ENCODE measurements around the gene RTTN.

The RTTN gene

DNA sequence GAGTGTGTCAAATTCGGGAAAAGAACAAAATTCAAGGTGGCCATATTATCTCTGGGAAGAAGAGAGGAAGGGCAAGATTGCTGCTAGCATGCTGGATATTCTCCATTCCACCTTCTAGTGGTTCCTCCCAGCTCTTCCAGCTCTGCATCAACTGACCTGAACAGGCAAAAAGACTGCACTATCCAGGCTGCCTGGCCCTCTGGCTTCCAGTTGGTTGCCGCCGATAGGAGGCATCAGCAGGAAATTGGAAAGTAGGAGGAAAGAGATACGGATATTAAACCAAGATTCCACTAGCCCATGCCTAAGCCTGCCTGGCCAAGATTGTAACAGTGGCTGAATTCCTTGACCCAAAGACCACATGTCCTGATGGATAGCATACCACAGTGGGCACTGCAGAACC, 1.7 kb upstream of the RTTN start:
- DNase-seq, result no peak

DNA sequence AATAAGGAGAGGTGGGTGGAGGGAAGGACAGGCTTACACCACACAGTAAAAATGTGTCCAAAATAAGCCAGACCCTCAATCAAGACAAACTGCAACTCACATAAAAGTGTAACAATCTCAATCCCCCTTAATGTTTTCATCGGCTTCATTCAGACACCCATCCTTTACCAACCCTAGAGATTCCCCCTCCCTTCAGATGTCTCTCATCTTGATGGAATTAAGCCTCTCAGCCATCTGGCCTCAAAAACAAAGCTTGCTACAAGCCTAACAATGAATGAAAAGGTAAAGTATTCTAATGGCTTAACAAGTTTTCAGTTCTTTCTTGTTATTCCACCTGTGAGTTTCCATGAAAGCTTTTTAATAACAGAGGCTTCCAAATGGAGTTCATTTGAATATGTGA, 5.2 kb downstream of the RTTN start:
- no peak for DNase-seq

GRCh38 chr18:70197844-70198243, 7.6 kb downstream of the RTTN start:
- no peak for DNase-seq

GRCh38 chr18:70197026-70197425, 8.5 kb downstream of the RTTN start:
- DNase-seq, result no peak

DNA sequence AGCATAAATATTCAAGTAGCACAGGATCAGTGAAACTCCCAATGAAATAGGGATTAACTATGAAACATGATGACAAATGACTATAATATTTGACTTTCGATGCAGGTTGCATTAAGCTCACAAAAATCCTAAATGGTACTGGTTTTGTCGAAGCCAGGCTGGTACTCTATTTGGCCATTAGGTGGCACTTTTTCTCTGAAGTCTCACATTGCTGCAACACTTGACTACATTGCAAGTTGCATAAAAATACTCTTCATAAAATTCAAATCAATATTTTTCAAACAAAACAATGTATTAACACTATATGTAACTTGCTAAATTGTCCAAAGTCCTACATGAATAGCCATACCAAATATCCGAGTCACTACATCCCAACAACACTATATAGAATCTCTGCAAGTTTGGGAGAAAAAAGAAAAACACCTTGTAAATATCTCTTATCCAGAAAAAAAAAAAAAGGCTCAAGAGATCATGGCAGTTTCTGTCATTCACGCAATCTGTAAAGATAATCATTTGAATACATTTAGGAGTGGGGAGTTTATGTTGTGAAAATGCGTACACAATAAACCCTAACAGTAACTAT, 9.5 kb downstream of the RTTN start:
- DNase-seq, result no peak

DNA sequence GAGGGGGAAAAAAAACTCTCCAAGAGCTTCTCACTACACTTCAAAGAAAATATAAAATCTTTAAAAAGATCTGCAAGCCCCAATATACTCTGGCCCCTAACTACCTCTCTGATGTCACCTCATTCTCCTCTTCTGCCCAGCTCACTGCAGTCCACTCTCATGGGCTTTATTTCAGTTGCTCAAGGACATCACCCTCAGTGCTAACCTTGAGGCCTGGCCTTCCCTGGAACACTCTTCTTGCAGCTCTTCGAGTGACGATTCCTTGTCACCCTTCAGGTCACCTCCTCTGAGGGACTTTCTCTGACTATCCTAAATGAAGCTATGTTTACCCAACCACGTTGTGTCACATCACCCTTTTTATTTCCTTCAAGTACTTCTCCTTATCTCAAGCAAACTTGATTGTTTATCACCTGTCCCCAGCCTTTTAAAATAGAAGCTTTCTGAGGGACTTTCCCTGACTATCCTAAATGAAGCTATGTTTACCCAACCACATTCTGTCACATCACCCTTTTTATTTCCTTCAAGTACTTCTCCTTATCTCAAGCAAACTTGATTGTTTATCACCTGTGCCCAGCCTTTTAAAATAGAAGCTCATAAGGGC, 10.4 kb downstream of the RTTN start:
- no peak for DNase-seq

GRCh38 chr18:70194227-70194890, 11.1 kb downstream of the RTTN start:
- no peak for DNase-seq

GRCh38 chr18:70190529-70190928, 15.0 kb downstream of the RTTN start:
- DNase-seq, result no peak

GRCh38 chr18:70188113-70188512, 17.4 kb downstream of the RTTN start:
- no peak for DNase-seq

- no peak for DNase-seq
Observed at GRCh38 chr18:70183441-70183840, 22.0 kb downstream of the RTTN start.

DNA sequence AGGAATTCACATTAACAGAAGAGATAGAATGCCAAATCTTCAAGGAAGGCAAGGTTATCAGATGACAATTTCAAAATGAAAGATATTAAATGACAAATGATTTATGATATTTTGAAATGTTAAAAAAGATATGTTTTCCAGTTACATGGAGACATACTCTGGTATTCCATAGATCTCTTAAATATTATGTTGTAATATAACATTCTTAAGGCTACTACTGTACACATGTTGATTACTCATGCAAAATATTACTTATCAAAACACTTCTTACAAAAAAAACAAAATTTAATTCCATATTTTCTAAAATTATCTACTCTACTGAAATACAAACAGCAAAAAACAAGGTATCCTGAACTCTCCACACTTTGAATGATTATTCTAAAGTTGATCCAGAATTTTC, 22.9 kb downstream of the RTTN start:
- no peak for DNase-seq

DNA sequence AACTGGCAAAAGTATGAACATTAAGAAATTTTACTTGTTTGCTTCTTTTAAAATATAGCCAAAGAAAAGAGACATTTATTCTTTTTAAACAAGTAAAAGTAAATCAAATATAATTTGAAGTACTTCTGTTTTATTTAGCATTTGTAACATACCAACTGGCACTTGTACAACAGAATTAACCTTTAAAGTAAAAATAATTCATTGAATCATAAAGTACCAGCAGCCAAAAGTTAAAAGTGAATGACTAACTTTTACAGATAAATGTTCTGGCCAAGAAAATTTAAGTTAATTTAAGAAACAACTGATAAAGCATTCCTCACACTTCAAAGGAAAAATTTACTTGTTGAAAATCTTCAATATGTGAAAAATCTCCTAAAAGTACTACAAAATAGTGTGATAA, 23.8 kb downstream of the RTTN start:
- DNase-seq, result no peak

DNA sequence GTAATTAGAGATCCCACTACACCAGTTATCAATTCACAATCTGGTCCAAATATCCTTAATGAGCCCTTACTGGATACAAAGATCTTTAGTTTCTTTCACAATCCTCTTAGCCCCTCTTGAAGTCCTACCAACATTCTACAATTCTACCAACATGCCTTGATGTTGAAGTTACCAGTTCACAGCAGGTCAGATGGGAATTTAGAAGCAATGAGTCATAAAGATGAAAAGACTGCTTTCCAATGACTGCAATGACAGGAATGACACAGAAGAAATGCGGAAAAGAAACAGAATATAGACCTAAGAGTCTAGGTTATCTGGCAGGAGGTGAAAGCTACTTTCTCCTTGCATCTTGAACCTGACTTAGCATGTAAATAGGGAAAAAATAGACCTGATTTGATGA, 24.5 kb downstream of the RTTN start:
- no peak for DNase-seq

GRCh38 chr18:70176537-70176936, 28.9 kb downstream of the RTTN start:
- DNase-seq, result no peak

DNA sequence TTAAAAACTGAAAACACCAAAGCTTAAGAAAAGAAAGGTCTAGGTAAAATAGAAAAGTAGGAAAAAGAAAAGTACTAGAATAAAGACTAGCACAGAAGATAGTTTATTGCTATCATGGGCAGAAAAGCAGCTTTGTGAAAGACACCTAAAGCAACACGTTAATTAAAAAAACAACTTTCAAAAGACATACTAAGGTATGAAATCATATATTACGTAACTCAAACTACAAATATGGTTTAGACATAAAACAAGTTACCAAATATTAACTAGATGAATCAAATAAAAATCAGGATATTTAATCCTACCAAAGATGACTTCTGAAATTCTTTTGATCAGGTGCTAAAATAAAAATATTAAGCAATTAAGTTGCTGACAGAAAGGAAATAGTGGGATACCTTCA, 30.3 kb downstream of the RTTN start:
- no peak for DNase-seq

DNA sequence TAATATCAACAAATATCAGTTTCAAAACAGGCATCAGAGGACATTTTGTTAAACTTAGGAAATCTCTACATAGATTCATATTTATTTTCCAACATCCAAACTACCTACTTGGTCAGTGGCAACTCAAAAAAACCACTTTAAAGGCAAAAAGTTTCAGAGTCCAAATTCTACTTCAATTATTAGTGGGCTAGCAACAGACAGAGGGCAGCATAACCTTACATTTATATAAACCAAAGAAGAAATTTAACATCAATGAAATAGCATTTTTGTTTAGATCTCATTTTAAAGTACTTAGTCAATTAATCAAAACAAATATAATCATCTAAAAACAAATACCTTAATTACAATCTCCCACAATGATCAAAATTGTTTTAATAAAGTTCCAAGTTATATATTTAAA, 33.3 kb downstream of the RTTN start:
- DNase-seq, result no peak

DNA sequence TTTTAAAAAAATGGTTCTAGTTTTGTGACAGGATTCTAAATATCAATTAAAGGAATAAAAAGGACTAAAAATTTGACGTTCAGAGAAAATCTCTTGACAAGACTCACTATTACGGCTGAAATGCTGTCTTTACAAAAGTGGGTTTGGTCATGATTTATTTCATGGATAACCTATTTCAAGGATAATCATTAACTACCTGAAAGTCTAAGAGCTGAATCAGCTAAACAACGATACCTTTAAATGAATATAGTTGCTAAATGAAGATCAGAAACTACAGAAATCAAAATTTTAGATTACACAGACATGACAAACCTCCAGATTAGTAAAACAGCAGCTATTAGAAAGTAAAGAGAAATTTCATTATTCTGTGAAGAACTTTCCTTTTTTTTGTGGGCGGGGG, 35.7 kb downstream of the RTTN start:
- DNase-seq, result no peak

GRCh38 chr18:70166668-70167067, 38.8 kb downstream of the RTTN start:
- DNase-seq, result no peak

DNA sequence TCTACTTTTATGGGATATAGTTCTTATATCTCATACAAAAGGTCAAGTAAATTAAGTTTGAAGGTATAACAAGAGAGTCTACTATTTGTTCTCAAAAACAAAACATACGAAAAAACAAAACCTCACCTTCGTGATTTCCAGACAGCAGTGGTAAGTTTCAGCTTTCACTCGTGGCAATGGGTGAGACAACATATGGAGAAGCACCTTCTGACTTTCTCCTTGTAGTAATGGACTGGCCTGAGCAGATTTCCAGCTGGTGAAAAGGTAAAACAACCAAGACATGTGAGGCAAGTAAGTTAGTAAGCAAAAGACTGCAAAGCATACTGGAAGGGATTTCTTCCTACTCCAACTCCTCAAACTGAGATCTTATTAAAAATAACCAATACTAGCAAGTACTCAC, 39.6 kb downstream of the RTTN start:
- DNase-seq, result no peak

DNA sequence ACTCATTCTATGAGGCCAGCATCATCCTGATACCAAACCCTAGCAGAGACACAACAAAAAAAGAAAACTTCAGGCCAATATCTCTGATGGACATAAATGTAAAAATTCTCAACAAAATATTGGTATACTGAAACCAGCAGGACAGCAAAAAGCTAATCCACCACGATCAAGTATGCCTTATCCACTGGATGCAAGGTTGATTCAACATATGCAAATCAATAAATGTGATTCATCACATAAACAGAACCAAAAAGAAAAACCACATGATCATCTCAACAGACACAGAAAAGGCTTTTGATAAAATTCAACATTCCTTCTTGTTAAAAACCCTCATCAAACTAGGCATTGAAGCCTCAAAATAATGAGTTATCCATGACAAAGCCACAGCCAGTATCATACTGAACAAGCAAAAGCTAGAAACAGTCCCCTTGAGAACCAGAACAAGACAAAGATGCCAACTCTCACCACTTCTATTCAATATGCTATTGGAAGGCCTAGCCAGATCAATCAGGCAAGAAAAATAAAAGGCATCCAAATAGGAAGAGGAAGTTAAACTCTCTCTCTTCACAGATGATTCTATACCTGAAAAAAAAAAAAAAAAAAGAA, 45.3 kb downstream of the RTTN start:
- no peak for DNase-seq

DNA sequence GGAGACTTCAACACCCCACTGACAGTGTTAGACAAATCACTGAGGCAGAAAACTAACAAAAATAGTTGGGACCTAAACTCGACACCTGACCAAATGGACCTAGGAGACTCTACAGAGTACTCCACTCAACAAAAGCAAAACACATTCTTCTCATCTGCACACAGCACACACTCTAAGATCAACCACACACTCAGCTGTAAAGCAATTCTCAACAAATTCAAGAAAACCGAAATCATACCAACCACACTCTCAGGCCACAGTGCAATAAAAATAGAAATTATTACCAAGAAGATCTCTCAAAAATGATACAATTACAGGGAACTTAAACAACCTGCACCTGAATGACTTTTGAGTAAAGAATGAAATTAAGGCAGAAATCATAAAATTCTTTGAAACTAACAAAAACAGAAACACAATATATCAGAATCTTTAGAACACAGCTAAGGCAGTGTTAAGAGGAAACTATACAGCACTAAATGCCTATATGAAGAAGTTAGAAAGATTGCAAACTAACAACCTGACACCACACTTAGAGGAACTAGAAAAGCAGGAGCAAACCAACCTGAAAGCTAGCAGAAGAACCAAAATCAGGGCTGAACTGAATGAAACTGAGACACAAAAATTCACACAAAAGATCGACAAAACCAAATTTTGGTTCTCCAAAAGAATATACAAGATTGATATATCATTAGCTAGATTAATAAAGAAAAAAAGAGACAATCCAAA, 46.3 kb downstream of the RTTN start:
- no peak for DNase-seq

DNA sequence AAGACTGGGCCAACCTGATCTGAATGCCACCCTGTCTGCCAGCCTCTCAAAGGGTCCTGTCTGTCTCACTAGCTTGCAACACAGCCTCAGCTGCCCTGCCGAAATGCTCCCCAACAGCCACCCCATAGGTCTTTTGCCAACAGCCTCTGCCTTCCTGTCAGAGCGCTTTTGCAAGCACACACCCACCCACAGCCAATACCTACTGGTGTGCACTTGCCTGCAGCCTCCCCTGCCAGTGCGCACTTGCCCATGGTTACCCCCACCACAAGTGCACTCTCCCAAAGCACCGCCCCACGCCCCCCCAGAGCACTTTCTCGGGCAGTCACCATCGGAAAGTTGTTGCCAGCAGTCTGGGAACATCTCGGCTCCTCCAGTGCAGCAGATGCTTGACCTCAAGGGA, 48.6 kb downstream of the RTTN start:
- DNase-seq, result no peak

DNA sequence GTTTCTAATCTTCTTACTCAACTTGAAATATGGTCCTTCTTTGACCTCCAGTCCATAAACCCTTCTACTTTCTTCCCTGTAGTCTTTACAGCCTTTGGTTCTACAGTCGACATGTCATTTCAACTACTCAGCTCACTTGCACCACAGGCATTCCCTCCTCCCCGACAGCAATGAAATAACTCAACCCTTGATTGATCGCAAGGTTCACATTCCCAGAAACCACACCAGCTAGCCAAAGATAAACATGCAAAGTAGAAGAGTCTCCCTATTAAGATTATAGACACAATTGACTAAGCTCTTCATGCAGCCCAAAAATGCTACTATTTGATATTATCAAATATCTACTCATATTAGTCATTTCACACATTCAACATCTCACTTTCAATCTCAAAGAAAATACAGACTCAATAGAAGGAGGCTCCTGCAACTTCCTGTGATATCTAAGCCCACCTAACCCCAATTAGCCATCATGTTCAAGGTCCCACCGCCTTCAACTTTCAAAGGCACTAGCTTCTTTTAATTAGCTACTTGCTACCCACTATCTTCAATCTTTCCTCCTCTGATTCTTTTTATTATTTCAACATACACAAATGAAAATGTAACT, 50.8 kb downstream of the RTTN start:
- DNase-seq, result no peak
